SU-DHL-6 (cell line): Measurements from ENCODE around the gene IL27RA.

ENCODE experiments used
- H2AFZ ChIP-seq: fragments of 200-600 bp; sonication (generic); 2 replicates; pipeline ENCODE4 v1.6.1; 2014; ENCODE audit warnings: low read depth, mild to moderate bottlenecking, moderate library complexity, mixed read lengths, antibody characterized with exemption, low read length; ENCODE audit not compliant: severe bottlenecking
- H3F3A ChIP-seq: fragments of 200-600 bp; shearing (Covaris generic); 2 replicates; pipeline ENCODE4 v1.6.0; 2016; ENCODE audit warnings: antibody characterized with exemption, mild to moderate bottlenecking; ENCODE audit not compliant: insufficient read depth
- H3K27ac ChIP-seq: fragments of 200-600 bp; sonication (generic); 2 replicates; pipeline ENCODE4 v1.5.1; 2016; ENCODE audit warnings: low read depth, mild to moderate bottlenecking, low read length, moderate library complexity, mixed read lengths
- H3K27me3 ChIP-seq: fragments of 200-600 bp; sonication (generic), shearing (Covaris generic); 2 replicates; pipeline ENCODE4 v1.6.0; 2014; ENCODE audit warnings: mild to moderate bottlenecking, low read length
- H3K36me3 ChIP-seq: fragments of 200-600 bp; sonication (generic); 2 replicates; pipeline ENCODE4 v1.6.1; 2014; ENCODE audit warnings: mild to moderate bottlenecking, low read length, mixed read lengths
- H3K4me2 ChIP-seq: fragments of 300-600, 200-600 bp; shearing (Covaris generic), sonication (generic); 2 replicates; pipeline ENCODE4 v1.6.0; 2014; ENCODE audit warnings: low read length, low read depth, mild to moderate bottlenecking; ENCODE audit not compliant: poor library complexity, severe bottlenecking
- H3K4me3 ChIP-seq: fragments of 200-600 bp; sonication (generic); 2 replicates; pipeline ENCODE4 v1.5.1; 2014; ENCODE audit warnings: antibody characterized with exemption, low read length, mild to moderate bottlenecking, mixed read lengths; ENCODE audit not compliant: insufficient read depth, poor library complexity, severe bottlenecking
- H3K79me2 ChIP-seq: fragments of 200-600 bp; sonication (generic); 2 replicates; pipeline ENCODE4 v1.6.1; 2014; ENCODE audit warnings: mild to moderate bottlenecking, low read length, moderate library complexity; ENCODE audit not compliant: insufficient read depth
- H3K9ac ChIP-seq: fragments of 200-600 bp; sonication (generic); 2 replicates; pipeline ENCODE4 v1.7.0; 2014; ENCODE audit warnings: mild to moderate bottlenecking, low read length
- H3K9me2 ChIP-seq: fragments of 200-600 bp; sonication (generic); replicated peaks from 2 replicates; pipeline ENCODE4 v1.6.1; 2014; ENCODE audit warnings: low read length; ENCODE audit not compliant: insufficient read depth
- H3K9me3 ChIP-seq: fragments of 200-600 bp; sonication (generic); 2 replicates; pipeline ENCODE4 v1.6.1; 2014; ENCODE audit warnings: low read length, mixed read lengths; ENCODE audit not compliant: insufficient read depth
- H4K20me1 ChIP-seq: fragments of 200-600 bp; sonication (generic); 2 replicates; pipeline ENCODE4 v1.6.1; 2014; ENCODE audit warnings: low read depth, mild to moderate bottlenecking, antibody characterized with exemption, low read length, moderate library complexity, mixed read lengths
- CTCF ChIP-seq: fragments of 200-600 bp; sonication (generic); IDR thresholded peaks from one replicate; pipeline ENCODE4 v1.5.1; 2017; ENCODE audit warnings: antibody characterized with exemption, mild to moderate bottlenecking, low read length, moderate library complexity; ENCODE audit not compliant: insufficient read depth, poor library complexity, severe bottlenecking
- EZH2phosphoT487 ChIP-seq: fragments of 200-600 bp; sonication (generic), shearing (Covaris generic); conservative IDR thresholded peaks from 2 replicates; pipeline ENCODE4 v1.6.1; 2018; ENCODE audit warnings: mild to moderate bottlenecking, antibody characterized with exemption, low read length, moderate library complexity, mixed read lengths

Gene IL27RA

DNA sequence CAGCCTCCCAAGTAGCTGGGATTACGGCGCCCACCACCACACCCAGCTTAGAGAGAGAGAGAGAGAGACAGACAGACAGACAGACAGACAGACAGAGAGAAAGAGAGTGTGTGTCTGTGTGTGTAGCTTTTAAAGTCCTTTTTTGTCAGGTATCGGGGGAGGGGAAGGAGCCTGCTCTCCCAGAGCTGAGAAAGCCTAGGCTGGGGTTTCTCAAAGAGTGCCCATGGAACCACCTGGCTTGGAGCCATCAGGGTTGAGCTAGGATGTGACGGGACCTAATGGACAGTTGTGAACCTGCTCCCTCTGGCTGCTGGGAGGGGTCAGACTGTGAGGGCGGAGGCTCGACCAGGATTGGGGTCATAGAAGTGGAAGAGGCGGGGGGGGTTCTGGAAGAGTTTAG is 42.1 kb upstream of the IL27RA start:
- Histone ChIP-seq H2AFZ (no peak overlapping the region), H3K9me3 (no peaks in the 10 kb centered on the region), H3K79me2 (no peaks in the 10 kb centered on the region), H3K27me3 (no peaks in the 10 kb centered on the region), H3F3A (peaks cover 26% of the 10 kb centered on the region), H3K27ac (no peak overlapping the region), H3K4me2 (no peak overlapping the region), H3K4me3 (no peak overlapping the region), H3K36me3 (no peaks in the 10 kb centered on the region), H4K20me1 (no peaks in the 10 kb centered on the region), H3K9me2 (no peaks in the 10 kb centered on the region), H3K9ac (no peak overlapping the region)
- no peak for TF ChIP-seq EZH2phosphoT487
- TF ChIP-seq CTCF = no peak

- no peak overlapping the region for H3K4me3 ChIP-seq
- no peaks in the 10 kb centered on the region for H3K9me2 ChIP-seq
- no peaks in the 10 kb centered on the region for H3K79me2 ChIP-seq
- no peak overlapping the region for H3K27ac ChIP-seq
- no peak overlapping the region for H3K9ac ChIP-seq
- no peaks in the 10 kb centered on the region for H3K36me3 ChIP-seq
- no peak overlapping the region for H3K4me2 ChIP-seq
- H3K27me3 ChIP-seq = no peaks in the 10 kb centered on the region
- H2AFZ ChIP-seq = no peak overlapping the region
- TF ChIP-seq EZH2phosphoT487 = no peak
- no peak for TF ChIP-seq CTCF
- H4K20me1 ChIP-seq = no peaks in the 10 kb centered on the region
- H3K9me3 ChIP-seq = no peaks in the 10 kb centered on the region
- peaks cover 20% of the 10 kb centered on the region for H3F3A ChIP-seq
These were observed 41.5 kb upstream of the IL27RA start for GRCh38 chr19:13990085-13990484.

- H3K27me3 ChIP-seq = no peaks in the 10 kb centered on the region
- H4K20me1 ChIP-seq = no peaks in the 10 kb centered on the region
- no peak overlapping the region for H2AFZ ChIP-seq
- peaks cover 1% of the 10 kb centered on the region; the same call in 1 of the 2 replicates for H3F3A ChIP-seq
- no peak overlapping the region for H3K4me3 ChIP-seq
- H3K9me3 ChIP-seq = no peaks in the 10 kb centered on the region
- no peak overlapping the region for H3K9ac ChIP-seq
- H3K36me3 ChIP-seq = no peaks in the 10 kb centered on the region
- no peaks in the 10 kb centered on the region for H3K9me2 ChIP-seq
- H3K27ac ChIP-seq = no peak overlapping the region
- no peak for TF ChIP-seq EZH2phosphoT487
- TF ChIP-seq CTCF = no peak
- no peak overlapping the region for H3K4me2 ChIP-seq
- no peaks in the 10 kb centered on the region for H3K79me2 ChIP-seq
These were observed 39.5 kb upstream of the IL27RA start for GRCh38 chr19:13992025-13992424.
